Trophoblast cell (in vitro differentiated cells and primary cell): ENCODE results near the gene AADACL4.

ENCODE experiments used
- DNase-seq, 2 donors: peaks; one replicate each; pipeline ENCODE4 v3.0.0-alpha.2; 2016
- H2AFZ ChIP-seq: 2 replicates; pipeline ENCODE4 v1.6.1; 2013; ENCODE audit warnings: low read length, moderate library complexity, mild to moderate bottlenecking; ENCODE audit not compliant: insufficient read depth, poor library complexity
- H2AK5ac ChIP-seq: 2 replicates; pipeline ENCODE4 v1.6.1; 2013; ENCODE audit warnings: mild to moderate bottlenecking, low read length
- H2BK120ac ChIP-seq: 2 replicates; pipeline ENCODE4 v1.6.1; 2013; ENCODE audit warnings: low read length, mild to moderate bottlenecking, moderate library complexity; ENCODE audit not compliant: insufficient read depth, poor library complexity
- H2BK12ac ChIP-seq: 2 replicates; pipeline ENCODE4 v1.6.1; 2013; ENCODE audit warnings: mild to moderate bottlenecking, low read length, moderate library complexity
- H2BK5ac ChIP-seq: 2 replicates; pipeline ENCODE4 v1.6.1; 2013; ENCODE audit warnings: low read length, low read depth, moderate library complexity, mild to moderate bottlenecking; ENCODE audit not compliant: poor library complexity
- H3K14ac ChIP-seq: 2 replicates; pipeline ENCODE4 v1.6.1; 2013; ENCODE audit warnings: mild to moderate bottlenecking, low read length
- H3K18ac ChIP-seq: 2 replicates; pipeline ENCODE4 v1.6.1; 2013; ENCODE audit warnings: mild to moderate bottlenecking, low read length
- H3K23ac ChIP-seq: 2 replicates; pipeline ENCODE4 v1.6.1; 2013; ENCODE audit warnings: low read length
- H3K27ac ChIP-seq: 2 replicates; pipeline ENCODE4 v1.5.1; 2013; ENCODE audit warnings: low read depth, mild to moderate bottlenecking, inconsistent platforms, low read length, moderate library complexity
- H3K27me3 ChIP-seq: 2 replicates; pipeline ENCODE4 v1.6.1; 2013; ENCODE audit warnings: inconsistent platforms, mild to moderate bottlenecking, low read length, moderate library complexity; ENCODE audit not compliant: insufficient read depth
- H3K36me3 ChIP-seq, 2 experiments: 1 replicate in 1 of 2; 2 replicates in 1 of 2; pipeline ENCODE4 v1.6.1; 2013; ENCODE audit warnings: low read length in 2 of 2, mild to moderate bottlenecking in 2 of 2, moderate library complexity in 1 of 2; ENCODE audit not compliant: insufficient read depth in 2 of 2, control insufficient read depth in 1 of 2
- H3K4ac ChIP-seq: 2 replicates; pipeline ENCODE4 v1.6.1; 2013; ENCODE audit warnings: low read depth, mild to moderate bottlenecking, low read length, moderate library complexity
- H3K4me1 ChIP-seq, 2 experiments: 1 replicate in 1 of 2; 2 replicates in 1 of 2; pipeline ENCODE4 v1.6.1; 2013; ENCODE audit warnings: low read length in 2 of 2, mild to moderate bottlenecking in 2 of 2, moderate library complexity in 1 of 2; ENCODE audit not compliant: insufficient read depth in 2 of 2, control insufficient read depth in 1 of 2
- H3K4me2 ChIP-seq: 2 replicates; pipeline ENCODE4 v1.6.1; 2013; ENCODE audit warnings: inconsistent platforms, mild to moderate bottlenecking, low read length, moderate library complexity
- H3K4me3 ChIP-seq: 2 replicates; pipeline ENCODE4 v1.5.1; 2013; ENCODE audit warnings: mild to moderate bottlenecking, low read depth, low read length, inconsistent platforms
- H3K79me1 ChIP-seq: one replicate; pipeline ENCODE4 v1.6.1; 2013; ENCODE audit warnings: low read length
- H3K79me2 ChIP-seq: 2 replicates; pipeline ENCODE4 v1.6.1; 2013; ENCODE audit warnings: low read length, mild to moderate bottlenecking; ENCODE audit not compliant: control insufficient read depth, insufficient read depth, poor library complexity
- H3K9ac ChIP-seq: 2 replicates; pipeline ENCODE4 v1.6.1; 2013; ENCODE audit warnings: mild to moderate bottlenecking, low read length
- H3K9me3 ChIP-seq: 2 replicates; pipeline ENCODE4 v1.6.1; 2013; ENCODE audit warnings: low read depth, mild to moderate bottlenecking, control low read depth, inconsistent platforms, low read length; ENCODE audit not compliant: insufficient read depth
- H4K12ac ChIP-seq: 2 replicates; pipeline ENCODE4 v1.6.1; 2013; ENCODE audit warnings: low read depth, mild to moderate bottlenecking, low read length, moderate library complexity
- H4K8ac ChIP-seq: 2 replicates; pipeline ENCODE4 v1.6.1; 2013; ENCODE audit warnings: low read depth, mild to moderate bottlenecking, low read length, moderate library complexity
- H4K91ac ChIP-seq: one replicate; pipeline ENCODE4 v1.6.1; 2013; ENCODE audit warnings: low read depth, mild to moderate bottlenecking, low read length, moderate library complexity
- WGBS: extraction: QIAGEN DNeasy Blood & Tissue Kit; methylation state at CpG from one replicate; pipeline ENCODE4 v1.1.7; 2013; ENCODE audit warnings: missing lambda C conversion rate; ENCODE audit not compliant: insufficient read length, insufficient coverage; ENCODE audit errors: extremely low coverage; 5-methylcytosine and 5-hydroxymethylcytosine counted together

AADACL4 gene

GRCh38 chr1:12596007-12596821 is 47.7 kb upstream of the AADACL4 start:
- Histone ChIP-seq H3K27me3 (no peaks in the 10 kb centered on the region), H3K9ac (no peak overlapping the region), H3K79me1 (peaks cover 5% of the 10 kb centered on the region), H3K23ac (no peak overlapping the region), H3K4me1 (peaks cover 17 to 19% of the 10 kb centered on the region in 2 experiments), H2BK120ac (no peak overlapping the region), H3K27ac (peak overlapping the region; percentile 23), H4K12ac (no peak overlapping the region), H2AFZ (peak overlapping the region; percentile 21), H3K4me3 (no peak overlapping the region), H2BK12ac (no peak overlapping the region), H3K9me3 (peaks cover 2% of the 10 kb centered on the region), H4K91ac (peak overlapping the region; percentile 51), H3K18ac (no peak overlapping the region), H3K4ac (no peak overlapping the region), H2BK5ac (no peak overlapping the region), H4K8ac (peak overlapping the region; percentile 11), H3K14ac (peak overlapping the region; percentile 10), H3K79me2 (peaks cover 5% of the 10 kb centered on the region), H2AK5ac (no peak overlapping the region), H3K4me2 (peak overlapping the region; percentile 83), H3K36me3 (no peaks in the 10 kb centered on the region)
- no CpG with 5 or more reads among the region's 39 CpGs for WGBS
- DNase-seq, result peak; percentile 95

DNA sequence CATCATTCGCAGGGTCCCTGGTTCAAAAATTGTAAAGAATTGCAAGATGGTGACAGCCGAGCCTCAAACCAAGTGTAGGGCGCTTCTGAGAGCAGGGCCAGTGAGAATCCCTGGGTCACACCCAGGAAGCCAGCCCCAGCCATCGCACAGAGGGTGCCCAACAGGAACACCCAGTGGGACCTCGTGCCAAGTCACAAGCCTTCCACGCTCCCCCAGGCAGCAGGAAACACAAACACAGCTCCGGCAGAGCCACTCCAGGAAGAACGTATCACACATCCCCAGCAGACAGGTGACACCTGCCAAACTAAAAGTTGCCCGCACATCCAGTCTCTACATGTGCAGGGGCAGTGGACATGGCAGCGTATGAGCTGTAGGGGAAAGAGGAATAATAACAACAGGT is 46.1 kb upstream of the AADACL4 start:
- Histone ChIP-seq H3K9me3 (no peaks in the 10 kb centered on the region), H4K91ac (no peak overlapping the region), H3K79me1 (peaks cover 5% of the 10 kb centered on the region), H3K14ac (no peak overlapping the region), H2AFZ (no peak overlapping the region), H3K18ac (no peak overlapping the region), H3K23ac (no peak overlapping the region), H2BK12ac (no peak overlapping the region), H4K12ac (no peak overlapping the region), H3K4me3 (no peak overlapping the region), H3K27me3 (no peaks in the 10 kb centered on the region), H3K4me2 (no peak overlapping the region), H2BK5ac (no peak overlapping the region), H3K4me1 (peaks cover 17% of the 10 kb centered on the region in 2 experiments), H3K79me2 (peaks cover 5% of the 10 kb centered on the region), H2AK5ac (no peak overlapping the region), H3K27ac (no peak overlapping the region), H4K8ac (no peak overlapping the region), H3K9ac (no peak overlapping the region), H2BK120ac (no peak overlapping the region), H3K4ac (no peak overlapping the region), H3K36me3 (no peaks in the 10 kb centered on the region)
- WGBS, result no CpG with 5 or more reads among the region's 10 CpGs
- peak in 1 of 2 donors; percentile 26 for DNase-seq

DNA sequence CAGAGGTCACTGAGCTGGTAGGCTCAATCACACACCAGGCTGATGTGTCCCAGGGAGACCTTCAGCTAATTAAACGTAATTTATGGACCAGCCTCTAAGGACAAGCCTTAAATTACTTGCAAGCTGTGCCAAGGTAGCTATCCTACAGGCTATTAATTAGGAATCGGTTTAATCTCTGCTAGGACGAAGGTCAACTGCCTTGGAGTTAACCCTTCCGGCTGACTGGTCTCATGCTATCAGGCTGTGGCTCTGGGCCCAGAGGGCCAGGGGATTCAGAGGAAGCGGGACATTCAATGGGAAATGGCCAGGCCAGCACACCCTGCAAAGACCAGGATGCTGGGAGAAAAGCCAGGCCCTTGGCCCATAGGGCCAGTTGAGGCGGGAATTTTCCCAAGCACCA is 44.9 kb upstream of the AADACL4 start:
- WGBS, result no CpG with 5 or more reads among the region's 6 CpGs
- Histone ChIP-seq H3K79me2 (peaks cover 5% of the 10 kb centered on the region), H3K18ac (no peak overlapping the region), H3K4ac (no peak overlapping the region), H4K12ac (no peak overlapping the region), H2BK5ac (no peak overlapping the region), H3K27me3 (no peaks in the 10 kb centered on the region), H3K9me3 (no peaks in the 10 kb centered on the region), H4K8ac (no peak overlapping the region), H3K27ac (no peak overlapping the region), H3K79me1 (peaks cover 5% of the 10 kb centered on the region), H3K23ac (no peak overlapping the region), H3K36me3 (no peaks in the 10 kb centered on the region), H3K4me1 (peaks cover 17% of the 10 kb centered on the region in 2 experiments), H2BK120ac (no peak overlapping the region), H2AFZ (no peak overlapping the region), H3K4me3 (no peak overlapping the region), H3K14ac (no peak overlapping the region), H3K4me2 (no peak overlapping the region), H4K91ac (no peak overlapping the region), H2BK12ac (no peak overlapping the region), H3K9ac (no peak overlapping the region), H2AK5ac (no peak overlapping the region)
- no peak for DNase-seq

DNA sequence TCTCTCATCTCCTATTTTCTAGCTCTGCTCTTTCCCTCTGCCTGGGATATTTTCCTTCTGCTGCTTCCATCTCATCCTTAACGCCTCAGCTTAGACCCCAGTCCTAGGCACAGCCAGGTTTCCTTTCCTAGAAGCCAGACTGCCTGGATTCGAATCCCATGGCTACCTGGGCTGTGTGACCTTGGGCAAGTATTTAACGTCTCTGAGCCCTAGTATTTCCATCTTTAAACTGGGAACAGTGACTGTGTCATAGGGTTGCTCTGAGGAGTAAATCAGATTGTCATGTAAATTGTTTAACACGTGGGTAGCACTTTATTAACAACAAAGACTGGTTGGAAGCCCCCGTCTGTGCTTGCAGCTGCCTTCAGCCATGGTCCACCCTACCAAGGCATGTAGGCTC is 44.2 kb upstream of the AADACL4 start:
- DNase-seq, result no peak
- no peak overlapping the region for H2BK12ac ChIP-seq
- no peak overlapping the region for H3K27ac ChIP-seq
- H3K14ac ChIP-seq, result no peak overlapping the region
- no peak overlapping the region for H4K8ac ChIP-seq
- no peak overlapping the region for H3K4me2 ChIP-seq
- H3K27me3 ChIP-seq, result no peaks in the 10 kb centered on the region
- peaks cover 16 to 20% of the 10 kb centered on the region in 2 experiments for H3K4me1 ChIP-seq
- no CpG with 5 or more reads among the region's 5 CpGs for WGBS
- H3K9me3 ChIP-seq, result no peaks in the 10 kb centered on the region
- peaks cover 5% of the 10 kb centered on the region for H3K79me2 ChIP-seq
- H2AFZ ChIP-seq, result no peak overlapping the region
- H3K18ac ChIP-seq, result no peak overlapping the region
- H2BK120ac ChIP-seq, result no peak overlapping the region
- no peak overlapping the region for H2AK5ac ChIP-seq
- no peak overlapping the region for H3K4ac ChIP-seq
- H3K79me1 ChIP-seq, result peaks cover 5% of the 10 kb centered on the region
- no peaks in the 10 kb centered on the region for H3K36me3 ChIP-seq
- no peak overlapping the region for H3K4me3 ChIP-seq
- no peak overlapping the region for H4K91ac ChIP-seq
- H4K12ac ChIP-seq, result no peak overlapping the region
- H3K23ac ChIP-seq, result no peak overlapping the region
- no peak overlapping the region for H2BK5ac ChIP-seq
- H3K9ac ChIP-seq, result no peak overlapping the region
